ENCODE measurements around the gene ARID1A. TPM values are rescaled to one million over a fixed set of nuclear protein-coding genes. Genes with fewer than 3 reads are reported as not detected.

Gene ARID1A
- total and polyA plus RNA-seq, 9 of the 15 experiments (the other 6 are each of a cell fraction or from before 2014, with no cell fraction given) = 8.3 to 88.3 (median 22.5) TPM

GRCh38 chr1:26745191-26745590 is 49.4 kb downstream of the ARID1A start (continued):
- TF ChIP-seq PRDM10 (IDR thresholded peaks at IDR 0.05; ENCODE audit: partially characterized antibody) = peak; percentile 29
- peak; percentile 31; the same call in 1 of the 2 replicates for TF ChIP-seq MAFF (IDR thresholded peaks at IDR 0.05; ENCODE audit: low read length)
- TF ChIP-seq MAFK (IDR thresholded peaks at IDR 0.05; ENCODE audit: low read length) = no peak; the same call in 1 of the 2 replicates
- TF ChIP-seq DPF2 (IDR thresholded peaks at IDR 0.05) = no peak; the same call in 1 of the 2 replicates
- no peak for TF ChIP-seq CUX1 (CRISPR knock-in tag; IDR thresholded peaks at IDR 0.05)
- TF ChIP-seq HDAC3 (IDR thresholded peaks at IDR 0.05; ENCODE audit: borderline replicate concordance, partially characterized antibody) = no peak
- TF ChIP-seq EP400 (IDR thresholded peaks at IDR 0.05) = no peak
- TF ChIP-seq ZNF431 (CRISPR knock-in tag; IDR thresholded peaks at IDR 0.05) = no peak
- peak; percentile 86 for TF ChIP-seq ZNF316 (IDR thresholded peaks at IDR 0.05)
- TF ChIP-seq TEAD1 (CRISPR knock-in tag; IDR thresholded peaks at IDR 0.05) = no peak
- TF ChIP-seq GATA2 (CRISPR knock-in tag; IDR thresholded peaks at IDR 0.05) = no peak
- TF ChIP-seq ARID1B (IDR thresholded peaks at IDR 0.05) = 0 out of 2 replicates have a peak, but pooled peaks have one; percentile 10
- TF ChIP-seq PBX2 (CRISPR knock-in tag; IDR thresholded peaks at IDR 0.05; ENCODE audit: low read depth) = no peak
- TF ChIP-seq PBX2 (tag; conservative IDR thresholded peaks at IDR 0.05; ENCODE audit: low read depth) = no peak
- peak; percentile 20; the same call in 1 of the 2 replicates for TF ChIP-seq SMARCE1 (IDR thresholded peaks at IDR 0.05)
- no peak for TF ChIP-seq POLR3G (IDR thresholded peaks at IDR 0.05; ENCODE audit: extremely low read depth, insufficient read length, insufficient replicate concordance)
- no peak for TF ChIP-seq ZNF707 (CRISPR knock-in tag; conservative IDR thresholded peaks at IDR 0.05)
- no peak for TF ChIP-seq BRCA1 (IDR thresholded peaks at IDR 0.05)
- no peak for TF ChIP-seq BRCA1 (CRISPR knock-in tag; IDR thresholded peaks at IDR 0.05)

All from K562 (cell line).